Measurements from ENCODE around the gene GALNT3. TPM values are rescaled to one million over a fixed set of nuclear protein-coding genes. Genes with fewer than 3 reads are reported as not detected.

Gene GALNT3
- total RNA-seq, 1 experiment from 2014 or later = 9.8 TPM

DNA sequence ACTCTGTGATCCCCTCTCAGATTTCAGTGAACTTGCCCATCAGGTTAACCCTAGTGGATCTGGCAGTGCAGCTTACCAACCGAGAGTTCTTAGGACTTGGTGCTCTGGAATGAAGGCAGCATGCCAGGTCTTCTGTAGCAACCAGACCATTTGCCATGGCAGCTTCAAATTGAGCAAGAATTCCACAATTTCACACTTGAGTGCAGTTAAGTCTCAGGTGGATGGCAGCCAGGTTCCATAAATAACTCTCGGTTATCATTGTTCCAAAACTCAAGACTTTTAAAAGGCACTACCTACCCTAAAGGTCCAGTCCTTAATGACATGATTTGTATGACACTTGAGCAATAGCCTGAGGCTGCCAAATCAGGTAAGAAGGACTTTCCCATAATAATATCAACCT, 48.1 kb downstream of the GALNT3 start:
- TF ChIP-seq EGR1 (IDR thresholded peaks at IDR 0.05; ENCODE audit: low read depth) (no peak), SRF (IDR thresholded peaks at IDR 0.05; ENCODE audit: low read depth) (no peak), EZH2phosphoT487 (IDR thresholded peaks at IDR 0.05; ENCODE audit: borderline replicate concordance) (no peak), SIN3A (IDR thresholded peaks at IDR 0.05; ENCODE audit: low read depth) (no peak), RAD21 (IDR thresholded peaks at IDR 0.05; ENCODE audit: low read depth) (no peak), CEBPB (IDR thresholded peaks at IDR 0.05; ENCODE audit: low read depth) (no peak), JUND (IDR thresholded peaks at IDR 0.05) (no peak), FOSL1 (IDR thresholded peaks at IDR 0.05; ENCODE audit: low read depth) (no peak), ELF1 (IDR thresholded peaks at IDR 0.05; ENCODE audit: borderline replicate concordance, low read depth) (no peak), ZFX (IDR thresholded peaks at IDR 0.05) (no peak), POLR2A (IDR thresholded peaks at IDR 0.05; ENCODE audit: borderline replicate concordance, extremely low read depth, insufficient read depth, insufficient read length) (no peak), EZH2 (IDR thresholded peaks at IDR 0.05) (no peak), POLR2AphosphoS5 (IDR thresholded peaks at IDR 0.05; ENCODE audit: low read depth, low read length) (no peak), SP1 (IDR thresholded peaks at IDR 0.05; ENCODE audit: low read depth) (no peak), TCF7L2 (IDR thresholded peaks at IDR 0.05; ENCODE audit: borderline replicate concordance, extremely low read depth, insufficient read depth, insufficient read length) (no peak), ZNF274 (IDR thresholded peaks at IDR 0.05; ENCODE audit: low read depth, low read length) (no peak)
- TF ChIP-seq, protein P1, sequence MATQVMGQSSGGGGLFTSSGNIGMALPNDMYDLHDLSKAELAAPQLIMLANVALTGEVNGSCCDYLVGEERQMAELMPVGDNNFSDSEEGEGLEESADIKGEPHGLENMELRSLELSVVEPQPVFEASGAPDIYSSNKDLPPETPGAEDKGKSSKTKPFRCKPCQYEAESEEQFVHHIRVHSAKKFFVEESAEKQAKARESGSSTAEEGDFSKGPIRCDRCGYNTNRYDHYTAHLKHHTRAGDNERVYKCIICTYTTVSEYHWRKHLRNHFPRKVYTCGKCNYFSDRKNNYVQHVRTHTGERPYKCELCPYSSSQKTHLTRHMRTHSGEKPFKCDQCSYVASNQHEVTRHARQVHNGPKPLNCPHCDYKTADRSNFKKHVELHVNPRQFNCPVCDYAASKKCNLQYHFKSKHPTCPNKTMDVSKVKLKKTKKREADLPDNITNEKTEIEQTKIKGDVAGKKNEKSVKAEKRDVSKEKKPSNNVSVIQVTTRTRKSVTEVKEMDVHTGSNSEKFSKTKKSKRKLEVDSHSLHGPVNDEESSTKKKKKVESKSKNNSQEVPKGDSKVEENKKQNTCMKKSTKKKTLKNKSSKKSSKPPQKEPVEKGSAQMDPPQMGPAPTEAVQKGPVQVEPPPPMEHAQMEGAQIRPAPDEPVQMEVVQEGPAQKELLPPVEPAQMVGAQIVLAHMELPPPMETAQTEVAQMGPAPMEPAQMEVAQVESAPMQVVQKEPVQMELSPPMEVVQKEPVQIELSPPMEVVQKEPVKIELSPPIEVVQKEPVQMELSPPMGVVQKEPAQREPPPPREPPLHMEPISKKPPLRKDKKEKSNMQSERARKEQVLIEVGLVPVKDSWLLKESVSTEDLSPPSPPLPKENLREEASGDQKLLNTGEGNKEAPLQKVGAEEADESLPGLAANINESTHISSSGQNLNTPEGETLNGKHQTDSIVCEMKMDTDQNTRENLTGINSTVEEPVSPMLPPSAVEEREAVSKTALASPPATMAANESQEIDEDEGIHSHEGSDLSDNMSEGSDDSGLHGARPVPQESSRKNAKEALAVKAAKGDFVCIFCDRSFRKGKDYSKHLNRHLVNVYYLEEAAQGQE (IDR thresholded peaks at IDR 0.05; ENCODE audit: low read depth) = no peak
- TF ChIP-seq, protein P2, sequence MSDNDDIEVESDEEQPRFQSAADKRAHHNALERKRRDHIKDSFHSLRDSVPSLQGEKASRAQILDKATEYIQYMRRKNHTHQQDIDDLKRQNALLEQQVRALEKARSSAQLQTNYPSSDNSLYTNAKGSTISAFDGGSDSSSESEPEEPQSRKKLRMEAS (IDR thresholded peaks at IDR 0.05) = no peak
- TF ChIP-seq, protein P3, sequence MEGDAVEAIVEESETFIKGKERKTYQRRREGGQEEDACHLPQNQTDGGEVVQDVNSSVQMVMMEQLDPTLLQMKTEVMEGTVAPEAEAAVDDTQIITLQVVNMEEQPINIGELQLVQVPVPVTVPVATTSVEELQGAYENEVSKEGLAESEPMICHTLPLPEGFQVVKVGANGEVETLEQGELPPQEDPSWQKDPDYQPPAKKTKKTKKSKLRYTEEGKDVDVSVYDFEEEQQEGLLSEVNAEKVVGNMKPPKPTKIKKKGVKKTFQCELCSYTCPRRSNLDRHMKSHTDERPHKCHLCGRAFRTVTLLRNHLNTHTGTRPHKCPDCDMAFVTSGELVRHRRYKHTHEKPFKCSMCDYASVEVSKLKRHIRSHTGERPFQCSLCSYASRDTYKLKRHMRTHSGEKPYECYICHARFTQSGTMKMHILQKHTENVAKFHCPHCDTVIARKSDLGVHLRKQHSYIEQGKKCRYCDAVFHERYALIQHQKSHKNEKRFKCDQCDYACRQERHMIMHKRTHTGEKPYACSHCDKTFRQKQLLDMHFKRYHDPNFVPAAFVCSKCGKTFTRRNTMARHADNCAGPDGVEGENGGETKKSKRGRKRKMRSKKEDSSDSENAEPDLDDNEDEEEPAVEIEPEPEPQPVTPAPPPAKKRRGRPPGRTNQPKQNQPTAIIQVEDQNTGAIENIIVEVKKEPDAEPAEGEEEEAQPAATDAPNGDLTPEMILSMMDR (IDR thresholded peaks at IDR 0.05 in 2 of 3, conservative IDR thresholded peaks at IDR 0.05 in 1 of 3; ENCODE audit: borderline replicate concordance in 1 of 3, insufficient read depth in 1 of 3, low read depth in 2 of 3, low read length in 2 of 3) = no peak
- TF ChIP-seq, protein P4, sequence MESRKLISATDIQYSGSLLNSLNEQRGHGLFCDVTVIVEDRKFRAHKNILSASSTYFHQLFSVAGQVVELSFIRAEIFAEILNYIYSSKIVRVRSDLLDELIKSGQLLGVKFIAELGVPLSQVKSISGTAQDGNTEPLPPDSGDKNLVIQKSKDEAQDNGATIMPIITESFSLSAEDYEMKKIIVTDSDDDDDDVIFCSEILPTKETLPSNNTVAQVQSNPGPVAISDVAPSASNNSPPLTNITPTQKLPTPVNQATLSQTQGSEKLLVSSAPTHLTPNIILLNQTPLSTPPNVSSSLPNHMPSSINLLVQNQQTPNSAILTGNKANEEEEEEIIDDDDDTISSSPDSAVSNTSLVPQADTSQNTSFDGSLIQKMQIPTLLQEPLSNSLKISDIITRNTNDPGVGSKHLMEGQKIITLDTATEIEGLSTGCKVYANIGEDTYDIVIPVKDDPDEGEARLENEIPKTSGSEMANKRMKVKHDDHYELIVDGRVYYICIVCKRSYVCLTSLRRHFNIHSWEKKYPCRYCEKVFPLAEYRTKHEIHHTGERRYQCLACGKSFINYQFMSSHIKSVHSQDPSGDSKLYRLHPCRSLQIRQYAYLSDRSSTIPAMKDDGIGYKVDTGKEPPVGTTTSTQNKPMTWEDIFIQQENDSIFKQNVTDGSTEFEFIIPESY (IDR thresholded peaks at IDR 0.05; ENCODE audit: extremely low read depth, insufficient replicate concordance, low read length) = no peak
- no peak overlapping the region for H3K4me2 ChIP-seq (ENCODE audit: low read length)
- ChIA-PET POLR2A (no interaction called here), CTCF (no interaction called here), RAD21 (ENCODE audit: low non-redundant PET in 1 of 2, low total read pairs in 2 of 2, uncharacterized antibody in 2 of 2, unreplicated experiment in 2 of 2) (no interaction called here)
- no peaks in the 10 kb centered on the region for H4K20me1 ChIP-seq (ENCODE audit: insufficient read depth)
- no peaks in the 10 kb centered on the region for H3K36me3 ChIP-seq (ENCODE audit: control insufficient read depth in 1 of 2, insufficient read depth in 2 of 2, low read length in 2 of 2)
- H3K9me2 ChIP-seq (ENCODE audit: insufficient read depth) = no peaks in the 10 kb centered on the region
- H3K9ac ChIP-seq (ENCODE audit: low read length) = no peak overlapping the region
- ATAC-seq (no peak), DNase-seq (ENCODE audit: low read depth, low spot score) (no peak)
- H3K4me1 ChIP-seq (ENCODE audit: control insufficient read depth in 1 of 2, insufficient read depth in 2 of 2, low read length in 2 of 2) = no peaks in the 10 kb centered on the region
- intact Hi-C loops (cut with micrococcal nuclease) = no loop called here
- no peak overlapping the region for H2AFZ ChIP-seq (ENCODE audit: low read depth, low read length, poor library complexity, severe bottlenecking)
- no peak overlapping the region for H3K4me3 ChIP-seq (replicated peaks in 1 of 2; ENCODE audit: low read depth in 1 of 2, low read length in 2 of 2)
- BruUV-seq (replicated peaks) = no TSS peak
- H3K27me3 ChIP-seq (ENCODE audit: insufficient read depth, low read length) = no peaks in the 10 kb centered on the region
- no peaks in the 10 kb centered on the region for H3K9me3 ChIP-seq (ENCODE audit: control insufficient read depth in 1 of 2, insufficient read depth in 1 of 2, low read depth in 1 of 2, low read length in 2 of 2)
- no peak overlapping the region for H3K27ac ChIP-seq (ENCODE audit: low read depth, low read length)
- no peaks in the 10 kb centered on the region for H3K79me2 ChIP-seq (ENCODE audit: insufficient read depth, low read length)
